ENCODE data around the gene RSPH1.

The RSPH1 gene

DNA sequence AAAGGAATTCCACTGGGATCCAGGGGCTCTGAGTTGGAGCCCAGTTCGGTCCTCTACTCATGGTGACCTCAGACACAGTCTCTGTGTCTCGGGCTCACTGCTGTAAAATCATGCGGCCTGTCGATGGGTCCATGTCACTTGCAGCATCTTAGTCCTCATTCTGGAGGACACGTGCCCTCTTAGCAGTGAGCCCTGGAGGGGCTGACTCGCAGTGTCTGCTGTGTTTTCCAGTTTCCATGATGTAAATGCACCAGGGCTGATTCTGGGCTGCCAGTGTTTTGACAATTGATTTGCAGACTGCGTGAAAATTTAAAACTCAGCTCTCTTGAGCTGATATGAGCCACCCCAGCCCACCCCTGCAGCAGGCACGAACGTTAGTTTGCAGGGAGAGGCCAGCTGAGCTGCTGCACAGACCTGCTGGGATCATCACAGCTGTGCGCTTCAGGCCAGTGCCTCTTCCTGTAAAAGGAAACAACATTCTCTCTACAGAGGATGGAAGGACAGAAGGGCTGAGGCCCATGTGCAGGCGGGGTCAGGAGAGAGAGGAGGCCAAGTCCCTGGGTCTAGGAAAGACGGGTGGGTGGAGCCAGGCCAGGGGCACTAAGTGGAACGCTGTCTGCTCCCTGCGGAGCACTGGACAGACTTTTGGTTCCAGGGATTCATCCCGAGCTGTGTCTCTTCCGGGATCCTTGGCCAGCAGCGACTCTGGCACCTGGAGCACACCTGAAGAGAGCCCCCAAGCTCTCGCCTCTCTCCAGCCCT is 42.6 kb downstream of the RSPH1 start:
- Histone ChIP-seq H3K4me3 (no peak overlapping the region), H3K9me3 (ENCODE audit: low read depth, low read length) (no peaks in the 10 kb centered on the region), H3K9ac (ENCODE audit: insufficient read length) (no peak overlapping the region), H3K36me3 (ENCODE audit: insufficient read depth, low read length) (no peaks in the 10 kb centered on the region), H3K27ac (no peak overlapping the region)
- no peak for TF ChIP-seq EZH2 (IDR thresholded peaks at IDR 0.05)
- TF ChIP-seq POLR2AphosphoS5 (IDR thresholded peaks at IDR 0.05; ENCODE audit: borderline replicate concordance, low read depth, low read length), result no peak
- TF ChIP-seq FOXP2 (optimal IDR thresholded peaks at IDR 0.05; ENCODE audit: control extremely low read depth, extremely low read length, insufficient read depth), result no peak
- no peak for DNase-seq (ENCODE audit: low read depth, low spot score)

GRCh38 chr21:42452401-42453223 is 43.4 kb downstream of the RSPH1 start:
- Histone ChIP-seq H3K9ac (ENCODE audit: insufficient read length) (no peak overlapping the region), H3K27ac (no peak overlapping the region), H3K9me3 (ENCODE audit: low read depth, low read length) (no peaks in the 10 kb centered on the region), H3K4me3 (no peak overlapping the region), H3K36me3 (ENCODE audit: insufficient read depth, low read length) (no peaks in the 10 kb centered on the region)
- no peak for DNase-seq (ENCODE audit: low read depth, low spot score)
- TF ChIP-seq EZH2 (IDR thresholded peaks at IDR 0.05), result no peak

GRCh38 chr21:42451941-42452340 is 44.1 kb downstream of the RSPH1 start:
- TF ChIP-seq FOXP2 (optimal IDR thresholded peaks at IDR 0.05; ENCODE audit: control extremely low read depth, extremely low read length, insufficient read depth) (no peak), EZH2 (IDR thresholded peaks at IDR 0.05) (no peak), POLR2AphosphoS5 (IDR thresholded peaks at IDR 0.05; ENCODE audit: borderline replicate concordance, low read depth, low read length) (no peak)
- Histone ChIP-seq H3K9ac (ENCODE audit: insufficient read length) (no peak overlapping the region), H3K27ac (no peak overlapping the region)

DNA sequence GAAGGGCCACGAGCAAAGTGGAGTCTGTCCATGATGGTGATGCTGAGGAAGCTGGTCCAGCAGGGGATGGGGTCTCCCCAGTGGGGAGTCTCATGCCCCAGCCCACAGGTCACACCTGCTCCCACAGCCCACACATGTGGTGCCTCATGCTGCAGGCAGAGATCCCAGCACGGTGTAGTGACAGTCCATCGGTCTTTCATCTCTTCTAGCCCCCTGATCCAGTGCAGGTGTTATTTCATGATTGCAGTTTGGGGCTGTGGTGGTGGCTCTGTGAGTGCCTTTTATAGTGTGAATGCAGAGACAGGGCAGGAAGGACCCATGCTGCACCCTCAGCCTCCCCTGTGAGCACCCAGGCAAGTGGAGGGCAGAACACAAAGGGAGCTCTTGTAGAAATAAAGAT is 47.3 kb downstream of the RSPH1 start:
- no peak overlapping the region for H3K9ac ChIP-seq (ENCODE audit: insufficient read length)
- no peak for DNase-seq (ENCODE audit: low read depth, low spot score)
- no peaks in the 10 kb centered on the region for H3K9me3 ChIP-seq (ENCODE audit: low read depth, low read length)
- no peak for TF ChIP-seq EZH2 (IDR thresholded peaks at IDR 0.05)
- TF ChIP-seq POLR2AphosphoS5 (IDR thresholded peaks at IDR 0.05; ENCODE audit: borderline replicate concordance, low read depth, low read length), result no peak
- no peak for TF ChIP-seq FOXP2 (optimal IDR thresholded peaks at IDR 0.05; ENCODE audit: control extremely low read depth, extremely low read length, insufficient read depth)
- H3K36me3 ChIP-seq (ENCODE audit: insufficient read depth, low read length), result no peaks in the 10 kb centered on the region
- H3K27ac ChIP-seq, result no peak overlapping the region
- no peak overlapping the region for H3K4me3 ChIP-seq

More at GRCh38 chr21:42451941-42452340, 44.1 kb downstream of the RSPH1 start:
- Histone ChIP-seq H3K9me3 (ENCODE audit: low read depth, low read length) (no peaks in the 10 kb centered on the region), H3K4me3 (no peak overlapping the region), H3K36me3 (ENCODE audit: insufficient read depth, low read length) (no peaks in the 10 kb centered on the region)
- no peak for DNase-seq (ENCODE audit: low read depth, low spot score)

DNA sequence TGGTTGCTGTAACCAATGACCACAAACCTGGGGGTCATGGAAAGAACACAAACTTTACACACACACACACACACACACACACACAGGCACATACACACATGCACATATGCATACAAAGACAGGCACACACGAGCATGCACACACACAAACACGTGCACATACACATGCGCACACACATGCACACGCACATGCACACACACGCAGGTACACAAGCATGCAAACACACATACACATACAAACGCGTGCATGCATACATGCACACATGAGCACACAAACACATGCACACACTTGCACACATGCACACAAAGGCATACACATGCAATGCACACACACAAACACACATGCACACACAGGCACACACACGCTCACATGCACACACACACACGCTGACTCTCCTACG is 48.3 kb downstream of the RSPH1 start:
- H3K9ac ChIP-seq (ENCODE audit: insufficient read length), result no peak overlapping the region
- TF ChIP-seq POLR2AphosphoS5 (IDR thresholded peaks at IDR 0.05; ENCODE audit: borderline replicate concordance, low read depth, low read length) (no peak), FOXP2 (optimal IDR thresholded peaks at IDR 0.05; ENCODE audit: control extremely low read depth, extremely low read length, insufficient read depth) (no peak), EZH2 (IDR thresholded peaks at IDR 0.05) (no peak)
- no peaks in the 10 kb centered on the region for H3K36me3 ChIP-seq (ENCODE audit: insufficient read depth, low read length)
- no peak overlapping the region for H3K27ac ChIP-seq
- no peak for DNase-seq (ENCODE audit: low read depth, low spot score)
- H3K9me3 ChIP-seq (ENCODE audit: low read depth, low read length), result no peaks in the 10 kb centered on the region
- H3K4me3 ChIP-seq, result no peak overlapping the region

GRCh38 chr21:42447182-42447581 is 48.8 kb downstream of the RSPH1 start:
- Histone ChIP-seq H3K9ac (ENCODE audit: insufficient read length) (no peak overlapping the region), H3K27ac (no peak overlapping the region), H3K36me3 (ENCODE audit: insufficient read depth, low read length) (no peaks in the 10 kb centered on the region), H3K4me3 (no peak overlapping the region), H3K9me3 (ENCODE audit: low read depth, low read length) (no peaks in the 10 kb centered on the region)
- DNase-seq (ENCODE audit: low read depth, low spot score), result no peak
- TF ChIP-seq POLR2AphosphoS5 (IDR thresholded peaks at IDR 0.05; ENCODE audit: borderline replicate concordance, low read depth, low read length) (no peak), EZH2 (IDR thresholded peaks at IDR 0.05) (no peak), FOXP2 (optimal IDR thresholded peaks at IDR 0.05; ENCODE audit: control extremely low read depth, extremely low read length, insufficient read depth) (no peak)

DNA sequence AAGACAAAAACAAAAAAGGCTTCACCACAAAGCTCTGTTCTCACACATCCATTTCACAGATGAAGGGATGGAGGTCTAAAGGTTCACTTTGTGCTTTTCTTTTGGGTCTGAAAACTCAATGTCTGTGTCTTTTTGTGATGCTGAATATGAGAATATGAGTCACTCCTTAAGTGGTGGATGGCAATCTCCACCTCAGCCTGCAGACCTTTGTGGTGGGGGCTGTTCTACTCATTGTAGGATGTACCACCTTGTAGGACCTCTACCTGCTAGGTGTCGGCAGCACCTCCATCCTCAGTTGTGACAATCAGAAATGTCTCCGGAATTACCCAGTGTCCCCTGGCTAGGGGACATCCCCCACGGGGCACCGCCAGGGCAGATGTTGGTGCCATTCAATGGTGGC is 49.5 kb downstream of the RSPH1 start:
- H3K9me3 ChIP-seq (ENCODE audit: low read depth, low read length), result no peaks in the 10 kb centered on the region
- H3K36me3 ChIP-seq (ENCODE audit: insufficient read depth, low read length), result no peaks in the 10 kb centered on the region
- DNase-seq (ENCODE audit: low read depth, low spot score), result no peak
- TF ChIP-seq EZH2 (IDR thresholded peaks at IDR 0.05) (no peak), POLR2AphosphoS5 (IDR thresholded peaks at IDR 0.05; ENCODE audit: borderline replicate concordance, low read depth, low read length) (no peak), FOXP2 (optimal IDR thresholded peaks at IDR 0.05; ENCODE audit: control extremely low read depth, extremely low read length, insufficient read depth) (no peak)
- no peak overlapping the region for H3K9ac ChIP-seq (ENCODE audit: insufficient read length)
- no peak overlapping the region for H3K27ac ChIP-seq
- no peak overlapping the region for H3K4me3 ChIP-seq

- no peak for DNase-seq (ENCODE audit: low read depth, low spot score)
- TF ChIP-seq EZH2 (IDR thresholded peaks at IDR 0.05) (no peak), FOXP2 (optimal IDR thresholded peaks at IDR 0.05; ENCODE audit: control extremely low read depth, extremely low read length, insufficient read depth) (no peak), POLR2AphosphoS5 (IDR thresholded peaks at IDR 0.05; ENCODE audit: borderline replicate concordance, low read depth, low read length) (no peak)
- Histone ChIP-seq H3K9ac (ENCODE audit: insufficient read length) (no peak overlapping the region), H3K9me3 (ENCODE audit: low read depth, low read length) (no peaks in the 10 kb centered on the region), H3K36me3 (ENCODE audit: insufficient read depth, low read length) (no peaks in the 10 kb centered on the region), H3K4me3 (no peak overlapping the region), H3K27ac (no peak overlapping the region)
These were observed 50.7 kb downstream of the RSPH1 start for GRCh38 chr21:42445311-42445710.
